ENCODE measurements around the gene STK38L.

Gene STK38L

GRCh38 chr12:27206801-27207502 is 37.1 kb upstream of the STK38L start:
- Histone ChIP-seq H3K9me3 (no peaks in the 10 kb centered on the region), H3K4me3 (ENCODE audit: low read depth in 1 of 2, low read length in 1 of 2) (no peak overlapping the region), H3K27me3 (no peaks in the 10 kb centered on the region), H3K27ac (no peak overlapping the region), H3K4me1 (ENCODE audit: control insufficient read depth in 1 of 2, insufficient read depth in 1 of 2, low read depth in 1 of 2, low read length in 1 of 2) (no peaks in the 10 kb centered on the region), H3K36me3 (no peaks in the 10 kb centered on the region)
- TF ChIP-seq CTCF (IDR thresholded peaks at IDR 0.05) = no peak

GRCh38 chr12:27207615-27208413 is 36.3 kb upstream of the STK38L start:
- Histone ChIP-seq H3K9me3 (no peaks in the 10 kb centered on the region), H3K4me1 (ENCODE audit: control insufficient read depth in 1 of 2, insufficient read depth in 1 of 2, low read depth in 1 of 2, low read length in 1 of 2) (no peaks in the 10 kb centered on the region), H3K4me3 (ENCODE audit: low read depth in 1 of 2, low read length in 1 of 2) (no peak overlapping the region), H3K36me3 (no peaks in the 10 kb centered on the region), H3K27ac (no peak overlapping the region), H3K27me3 (no peaks in the 10 kb centered on the region)
- no peak for TF ChIP-seq CTCF (IDR thresholded peaks at IDR 0.05)

GRCh38 chr12:27208414-27208750 is 35.7 kb upstream of the STK38L start:
- Histone ChIP-seq H3K9me3 (no peaks in the 10 kb centered on the region), H3K4me1 (ENCODE audit: control insufficient read depth in 1 of 2, insufficient read depth in 1 of 2, low read depth in 1 of 2, low read length in 1 of 2) (no peaks in the 10 kb centered on the region), H3K4me3 (ENCODE audit: low read depth in 1 of 2, low read length in 1 of 2) (no peak overlapping the region), H3K36me3 (no peaks in the 10 kb centered on the region), H3K27me3 (no peaks in the 10 kb centered on the region), H3K27ac (no peak overlapping the region)
- TF ChIP-seq CTCF (IDR thresholded peaks at IDR 0.05) = no peak

- H3K27me3 ChIP-seq = no peaks in the 10 kb centered on the region
- H3K9me3 ChIP-seq = no peaks in the 10 kb centered on the region
- no peak overlapping the region for H3K4me3 ChIP-seq (ENCODE audit: low read depth in 1 of 2, low read length in 1 of 2)
- TF ChIP-seq CTCF (IDR thresholded peaks at IDR 0.05) = no peak
- H3K4me1 ChIP-seq (ENCODE audit: control insufficient read depth in 1 of 2, insufficient read depth in 1 of 2, low read depth in 1 of 2, low read length in 1 of 2) = no peaks in the 10 kb centered on the region
- no peak overlapping the region for H3K27ac ChIP-seq
- H3K36me3 ChIP-seq = no peaks in the 10 kb centered on the region
Measured at GRCh38 chr12:27209257-27209910, 34.7 kb upstream of the STK38L start.

- TF ChIP-seq CTCF (IDR thresholded peaks at IDR 0.05) = no peak
- Histone ChIP-seq H3K36me3 (no peaks in the 10 kb centered on the region), H3K27me3 (no peaks in the 10 kb centered on the region), H3K9me3 (no peaks in the 10 kb centered on the region), H3K27ac (no peak overlapping the region), H3K4me1 (ENCODE audit: control insufficient read depth in 1 of 2, insufficient read depth in 1 of 2, low read depth in 1 of 2, low read length in 1 of 2) (no peaks in the 10 kb centered on the region), H3K4me3 (ENCODE audit: low read depth in 1 of 2, low read length in 1 of 2) (no peak overlapping the region)
Measured at GRCh38 chr12:27210187-27210586, 33.9 kb upstream of the STK38L start.

Data from neutrophil (primary cell).